Activated T-helper 1 cell treated with anti-CD3 and anti-CD28 coated beads, Interleukin-12 subunit alpha, Interleukin-12 subunit beta, Interleukin-2, Interleukin-4 antibody, amounts not matched to agents 30 ng/mL and 10 ng/mL and 1 ng/mL, durations not matched to agents 14 hours and 24 hours and 36 hours (primary cell): ENCODE measurements around the gene NR3C2. TPM values are rescaled to one million over a fixed set of nuclear protein-coding genes. Genes with fewer than 3 reads are reported as not detected.
A peak's percentile ranks its signal among the peaks of the same experiment; 100 is the strongest.

Source experiments
- DNase-seq: peaks from one replicate; pipeline ENCODE4 v3.0.0; 2021; ENCODE audit warnings: low spot score
- H3K27ac Mint-ChIP-seq: one replicate; pipeline ENCODE4 v1.8.0; 2021; ENCODE audit warnings: mild to moderate bottlenecking, mixed read lengths
- H3K27me3 Mint-ChIP-seq: one replicate; pipeline ENCODE4 v1.8.0; 2022; ENCODE audit warnings: mild to moderate bottlenecking, moderate library complexity, mixed read lengths; ENCODE audit not compliant: insufficient read depth
- H3K36me3 Mint-ChIP-seq: one replicate; pipeline ENCODE4 v1.8.0; 2021; ENCODE audit warnings: low read depth, mixed read lengths
- H3K4me1 Mint-ChIP-seq: one replicate; pipeline ENCODE4 v1.8.0; 2021; ENCODE audit warnings: low read depth, mixed read lengths
- H3K4me3 Mint-ChIP-seq: one replicate; pipeline ENCODE4 v1.8.0; 2021; ENCODE audit warnings: mild to moderate bottlenecking, moderate library complexity, mixed read lengths
- H3K9me3 Mint-ChIP-seq: one replicate; pipeline ENCODE4 v1.8.0; 2021; ENCODE audit warnings: mixed read lengths
- intact Hi-C: fragments of 100-400 bp; cut with micrococcal nuclease; formaldehyde crosslinking; loops from one replicate; pipeline ENCODE4 v1.15.1; 2024
- total RNA-seq: library from RNA; stranded (reverse); gene quantifications from 2 replicates; pipeline ENCODE4 v1.2.3, GENCODE V29; 2022

The NR3C2 gene
- total RNA-seq, 1 donor from 2014 or later, result 0.29 TPM

DNA sequence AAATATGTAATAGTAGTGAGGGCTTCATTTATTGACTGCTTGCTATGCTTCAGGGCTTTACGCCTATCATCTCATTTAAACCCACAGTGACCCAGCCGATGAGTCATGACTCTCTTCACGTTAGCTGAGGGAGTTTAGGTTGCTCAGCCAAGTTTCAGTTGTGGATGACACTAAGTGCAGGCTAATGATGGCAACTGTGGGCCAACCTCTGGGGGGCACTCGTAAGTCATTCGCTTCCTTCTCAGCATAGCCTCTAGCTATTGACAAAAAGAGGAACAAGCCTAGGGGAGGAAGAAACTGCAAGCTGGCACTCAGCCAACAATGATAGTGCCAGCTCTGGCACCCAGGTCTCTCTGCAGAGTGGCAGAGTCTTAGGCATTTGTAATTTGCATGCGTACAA is 385.3 kb downstream of the NR3C2 start:
- no peaks in the 10 kb centered on the region for H3K36me3 Mint-ChIP-seq
- DNase-seq, result peak; percentile 34
- H3K27ac Mint-ChIP-seq, result no peak overlapping the region
- no peaks in the 10 kb centered on the region for H3K27me3 Mint-ChIP-seq
- peaks cover 91% of the 10 kb centered on the region for H3K4me1 Mint-ChIP-seq
- no peak overlapping the region for H3K4me3 Mint-ChIP-seq
- H3K9me3 Mint-ChIP-seq, result no peaks in the 10 kb centered on the region
- intact Hi-C loops, result loop anchor here (10.0 kb wide), 2 partner anchors 158 to 442 kb away; partner anchors contain the start of gene TMEM184C

DNA sequence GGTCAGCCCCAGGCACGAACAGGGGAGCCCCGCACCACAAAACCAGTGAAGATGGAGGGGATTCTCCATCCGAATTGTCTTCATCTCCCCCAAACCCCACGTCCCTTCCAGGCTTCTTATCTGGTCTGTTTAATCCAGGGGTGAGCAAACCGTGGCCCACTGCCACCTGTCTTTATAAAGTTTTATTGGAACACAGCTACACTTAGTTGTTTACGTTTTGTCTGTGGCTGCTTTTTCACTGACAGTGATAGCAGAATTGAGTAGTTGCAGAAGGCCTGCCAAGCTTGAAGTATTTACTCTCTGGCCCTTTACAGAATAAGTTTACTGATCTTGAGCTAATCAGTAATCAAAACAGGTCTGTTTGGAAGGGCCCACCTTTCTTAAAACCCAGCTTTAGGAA is 386.4 kb downstream of the NR3C2 start:
- intact Hi-C loops, result loop anchor here (10.0 kb wide), 2 partner anchors 159 to 441 kb away; partner anchors contain the start of gene TMEM184C
- Mint-ChIP-seq H3K27me3 (no peaks in the 10 kb centered on the region), H3K27ac (no peak overlapping the region)

DNA sequence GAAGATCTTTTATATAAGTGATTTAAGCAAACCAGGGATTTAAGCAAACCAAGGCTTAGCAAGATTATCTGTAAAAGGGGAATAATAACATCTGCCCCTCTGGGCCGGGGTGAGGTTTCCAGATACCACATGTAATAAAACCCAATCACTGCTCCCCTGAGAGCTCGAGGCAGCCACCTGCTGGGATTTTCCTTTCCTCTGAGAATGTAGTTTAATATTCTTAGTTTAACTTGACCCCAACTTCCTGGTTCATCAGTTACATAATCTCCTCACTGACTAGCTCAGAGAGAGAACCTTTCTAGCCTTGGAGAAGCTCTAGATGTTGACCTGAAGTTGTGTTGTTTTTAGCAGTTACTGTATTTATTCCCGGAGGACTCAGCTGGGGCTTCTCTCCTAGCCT is 387.9 kb downstream of the NR3C2 start:
- Mint-ChIP-seq H3K27me3 (no peaks in the 10 kb centered on the region), H3K4me1 (peaks cover 79% of the 10 kb centered on the region), H3K9me3 (no peaks in the 10 kb centered on the region), H3K4me3 (no peak overlapping the region), H3K36me3 (peaks cover 1% of the 10 kb centered on the region), H3K27ac (no peak overlapping the region)
- intact Hi-C loops, result loop anchor here (10.0 kb wide), 2 partner anchors 161 to 439 kb away; partner anchors contain the start of gene TMEM184C
- DNase-seq, result no peak

More for the DNA sequence above, 386.4 kb downstream of the NR3C2 start:
- H3K4me1 Mint-ChIP-seq, result peaks cover 91% of the 10 kb centered on the region
- DNase-seq, result no peak
- H3K36me3 Mint-ChIP-seq, result peaks cover 1% of the 10 kb centered on the region
- H3K9me3 Mint-ChIP-seq, result no peaks in the 10 kb centered on the region
- H3K4me3 Mint-ChIP-seq, result no peak overlapping the region

DNA sequence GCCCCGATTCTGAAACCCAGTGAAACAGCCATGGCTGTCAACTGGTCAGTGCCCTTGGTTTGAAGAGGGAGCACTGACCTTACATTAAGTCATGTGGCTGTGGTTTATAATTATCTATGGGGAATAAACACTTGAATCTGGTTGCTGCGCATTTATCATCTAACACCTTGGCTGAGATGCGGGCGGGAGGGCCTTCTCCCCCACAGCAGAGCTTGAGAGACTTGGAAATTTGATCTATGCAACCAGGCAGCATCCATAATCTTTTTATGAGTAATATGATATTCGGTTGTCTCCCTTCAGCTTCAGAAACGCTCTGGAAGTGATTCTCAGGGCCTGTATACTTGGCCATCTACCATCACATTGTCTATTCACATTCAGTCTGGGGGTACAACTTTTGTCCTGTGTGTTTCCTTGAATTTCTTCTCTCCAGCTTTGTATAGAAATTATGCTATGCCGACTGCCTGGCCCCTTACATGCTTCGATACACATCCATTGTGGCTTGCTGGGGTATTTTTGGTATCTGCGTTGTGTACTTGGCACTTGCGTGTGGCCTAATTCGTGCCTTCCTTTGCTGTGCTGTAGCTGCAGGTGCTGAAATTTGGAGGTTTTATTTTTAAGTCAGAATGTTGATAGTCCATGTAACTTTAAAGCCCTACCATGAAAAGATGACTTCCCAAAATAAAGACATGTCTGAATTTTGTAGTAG is 388.8 kb downstream of the NR3C2 start:
- H3K4me1 Mint-ChIP-seq, result peaks cover 71% of the 10 kb centered on the region
- H3K27ac Mint-ChIP-seq, result no peak overlapping the region
- H3K36me3 Mint-ChIP-seq, result peaks cover 1% of the 10 kb centered on the region
- no peak for DNase-seq
- H3K9me3 Mint-ChIP-seq, result no peaks in the 10 kb centered on the region
- H3K27me3 Mint-ChIP-seq, result no peaks in the 10 kb centered on the region
- intact Hi-C loops, result loop anchor here (10.0 kb wide), 2 partner anchors 161 to 439 kb away; partner anchors contain the start of gene TMEM184C
- no peak overlapping the region for H3K4me3 Mint-ChIP-seq

DNA sequence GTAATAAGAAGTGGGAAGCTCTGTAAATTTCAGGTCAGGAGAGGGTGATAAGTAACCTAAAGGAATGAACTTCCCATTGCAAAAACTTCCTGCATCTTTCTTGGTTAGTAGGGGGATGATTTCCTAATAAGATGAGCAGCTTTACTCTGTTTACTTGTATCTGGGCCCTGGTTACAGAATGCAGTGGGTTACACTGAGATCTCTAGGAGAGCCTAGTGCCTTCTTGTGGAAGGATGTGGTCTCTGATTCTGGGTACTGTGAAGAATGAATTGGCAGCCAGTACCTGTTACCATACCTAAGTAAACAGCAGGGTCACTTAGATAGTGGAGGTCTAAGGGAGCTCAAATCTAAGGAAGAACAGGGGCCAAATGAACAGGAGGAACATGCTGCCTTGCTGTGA is 389.8 kb downstream of the NR3C2 start:
- H3K27me3 Mint-ChIP-seq, result no peaks in the 10 kb centered on the region
- intact Hi-C loops, result loop anchor here (10.0 kb wide), 2 partner anchors 162 to 438 kb away; partner anchors contain the start of gene TMEM184C
- peaks cover 2% of the 10 kb centered on the region for H3K36me3 Mint-ChIP-seq
- H3K4me1 Mint-ChIP-seq, result peaks cover 61% of the 10 kb centered on the region
- no peaks in the 10 kb centered on the region for H3K9me3 Mint-ChIP-seq
- H3K4me3 Mint-ChIP-seq, result peak overlapping the region; percentile 25
- H3K27ac Mint-ChIP-seq, result peak overlapping the region; percentile 47
- peak; percentile 34 for DNase-seq

- no peak for DNase-seq
- intact Hi-C loops, result loop anchor here (10.0 kb wide), 2 partner anchors 163 to 437 kb away; partner anchors contain the start of gene TMEM184C
- H3K27me3 Mint-ChIP-seq, result no peaks in the 10 kb centered on the region
- H3K27ac Mint-ChIP-seq, result no peak overlapping the region
- H3K4me3 Mint-ChIP-seq, result no peak overlapping the region
- H3K36me3 Mint-ChIP-seq, result peaks cover 2% of the 10 kb centered on the region
- H3K4me1 Mint-ChIP-seq, result peaks cover 50% of the 10 kb centered on the region
- no peaks in the 10 kb centered on the region for H3K9me3 Mint-ChIP-seq
Observed at GRCh38 chr4:148051403-148051802, 390.8 kb downstream of the NR3C2 start.

GRCh38 chr4:148048598-148048997 is 393.6 kb downstream of the NR3C2 start:
- H3K27ac Mint-ChIP-seq, result no peak overlapping the region
- H3K9me3 Mint-ChIP-seq, result no peaks in the 10 kb centered on the region
- H3K4me1 Mint-ChIP-seq, result peaks cover 28% of the 10 kb centered on the region
- H3K27me3 Mint-ChIP-seq, result no peaks in the 10 kb centered on the region
- H3K4me3 Mint-ChIP-seq, result no peak overlapping the region
- H3K36me3 Mint-ChIP-seq, result peaks cover 2% of the 10 kb centered on the region
- intact Hi-C loops, result no loop called here
- no peak for DNase-seq

DNA sequence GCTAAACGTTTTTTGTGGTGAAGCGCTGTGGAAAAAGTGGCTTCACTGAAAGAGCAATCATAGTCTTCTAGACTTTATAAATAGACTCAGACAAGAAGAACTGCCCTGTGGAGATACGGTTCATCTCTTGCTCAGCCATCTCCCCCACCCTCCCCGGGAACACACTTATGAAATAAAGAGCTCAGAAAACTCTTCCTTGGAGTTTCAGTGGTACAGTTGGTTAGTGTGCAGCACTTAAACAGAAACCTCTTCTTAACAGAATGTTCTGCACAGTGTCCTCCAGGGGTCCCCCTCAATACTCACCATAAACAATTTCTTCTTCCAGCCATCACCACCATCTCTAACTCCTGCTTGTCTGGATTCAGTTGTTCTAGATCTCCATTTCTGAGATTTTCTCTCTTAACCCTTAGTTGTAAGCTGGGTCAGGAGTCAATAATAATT is 397.3 kb downstream of the NR3C2 start:
- Mint-ChIP-seq H3K4me3 (no peak overlapping the region), H3K4me1 (no peaks in the 10 kb centered on the region), H3K9me3 (no peaks in the 10 kb centered on the region), H3K27ac (no peak overlapping the region), H3K36me3 (peaks cover 1% of the 10 kb centered on the region), H3K27me3 (peaks cover 2% of the 10 kb centered on the region)
- no peak for DNase-seq
- intact Hi-C loops, result no loop called here

DNA sequence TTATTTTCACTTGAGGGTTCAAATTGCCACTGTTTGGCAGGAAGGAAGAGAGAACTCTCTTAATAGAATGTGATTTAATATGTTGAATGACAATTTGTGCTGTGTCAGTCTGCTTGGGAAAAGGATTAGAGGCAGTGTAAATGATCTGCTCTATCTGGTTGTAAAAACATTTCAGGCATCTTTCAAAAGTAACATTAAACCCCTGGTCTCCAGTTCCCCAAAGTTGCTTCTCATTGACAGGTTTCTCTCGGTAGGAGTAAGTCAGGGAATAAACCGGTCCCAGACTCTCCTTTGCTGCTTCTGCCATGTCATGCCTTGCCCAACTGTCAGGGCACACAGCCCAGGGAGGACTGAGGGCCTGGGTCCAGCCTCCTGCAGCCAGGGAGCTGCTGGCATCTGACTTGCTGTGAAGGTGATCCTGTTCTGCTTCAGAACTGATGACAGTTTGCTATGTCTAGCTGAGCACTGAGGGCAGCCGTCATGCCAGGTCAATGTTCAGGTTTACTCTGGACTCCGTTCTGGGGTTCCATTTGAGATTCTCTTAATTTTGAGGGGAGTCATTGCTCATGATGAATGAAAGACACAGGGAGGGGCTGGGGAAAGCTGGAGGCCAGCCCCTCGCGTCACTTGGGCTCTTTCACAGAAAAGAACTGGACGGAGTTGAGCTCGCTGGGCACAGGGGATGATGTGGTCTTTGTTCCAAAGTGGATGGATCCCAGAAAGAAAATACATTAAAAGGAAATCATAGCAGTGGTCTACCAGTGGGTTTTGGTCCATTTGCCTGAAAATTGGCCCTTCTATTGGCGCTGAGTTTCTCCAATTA is 397.9 kb downstream of the NR3C2 start:
- peaks cover 2% of the 10 kb centered on the region for H3K27me3 Mint-ChIP-seq
- no peak overlapping the region for H3K27ac Mint-ChIP-seq
- H3K9me3 Mint-ChIP-seq, result no peaks in the 10 kb centered on the region
- H3K36me3 Mint-ChIP-seq, result peaks cover 1% of the 10 kb centered on the region
- intact Hi-C loops, result no loop called here
- no peaks in the 10 kb centered on the region for H3K4me1 Mint-ChIP-seq
- no peak overlapping the region for H3K4me3 Mint-ChIP-seq
- no peak for DNase-seq

DNA sequence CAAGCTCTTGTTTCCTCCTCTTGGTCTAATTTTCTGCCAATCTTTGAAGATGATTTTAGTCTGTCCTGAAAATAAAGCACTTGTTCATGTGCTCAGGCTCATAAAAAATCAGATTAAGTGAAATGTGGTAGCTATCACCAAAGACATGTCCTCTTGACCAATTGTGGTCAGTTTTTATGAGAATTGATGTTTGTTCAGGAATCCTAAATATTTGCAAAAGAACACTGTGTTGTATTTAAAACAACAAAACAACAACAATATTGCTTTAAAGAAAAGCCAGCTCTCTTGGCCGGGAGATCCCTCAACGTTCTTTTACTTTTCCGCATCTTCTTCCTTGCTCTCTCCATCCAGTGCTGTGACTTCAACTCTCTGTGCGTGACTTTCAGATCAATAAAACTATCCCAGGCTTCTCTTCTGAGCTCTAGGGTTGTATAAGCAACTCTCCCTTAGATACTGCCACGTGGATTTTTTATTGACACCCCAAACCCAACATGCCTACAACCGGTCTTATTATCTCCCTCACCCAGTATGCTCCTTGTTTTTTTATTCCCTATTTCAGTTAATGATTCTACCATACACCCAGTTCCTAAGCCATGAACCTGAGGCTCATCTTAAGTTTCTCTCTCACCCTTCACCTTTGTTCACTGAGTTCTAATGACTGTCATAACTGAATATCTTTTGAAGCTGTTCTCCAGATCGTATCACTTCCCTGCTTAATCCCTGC is 400.4 kb downstream of the NR3C2 start:
- intact Hi-C loops, result no loop called here
- no peaks in the 10 kb centered on the region for H3K4me1 Mint-ChIP-seq
- no peak overlapping the region for H3K27ac Mint-ChIP-seq
- H3K27me3 Mint-ChIP-seq, result peaks cover 4% of the 10 kb centered on the region
- no peaks in the 10 kb centered on the region for H3K36me3 Mint-ChIP-seq
- H3K4me3 Mint-ChIP-seq, result no peak overlapping the region
- no peak for DNase-seq
- peaks cover 6% of the 10 kb centered on the region for H3K9me3 Mint-ChIP-seq

GRCh38 chr4:148034813-148035212 is 407.4 kb downstream of the NR3C2 start:
- intact Hi-C loops, result loop anchor here (5.0 kb wide), 1 partner anchor 1698 kb away; no protein-coding TSS in a partner anchor
- DNase-seq, result no peak
- Mint-ChIP-seq H3K27me3 (peaks cover 5% of the 10 kb centered on the region), H3K36me3 (no peaks in the 10 kb centered on the region), H3K4me3 (no peak overlapping the region), H3K4me1 (no peaks in the 10 kb centered on the region), H3K27ac (no peak overlapping the region), H3K9me3 (peaks cover 19% of the 10 kb centered on the region)

DNA sequence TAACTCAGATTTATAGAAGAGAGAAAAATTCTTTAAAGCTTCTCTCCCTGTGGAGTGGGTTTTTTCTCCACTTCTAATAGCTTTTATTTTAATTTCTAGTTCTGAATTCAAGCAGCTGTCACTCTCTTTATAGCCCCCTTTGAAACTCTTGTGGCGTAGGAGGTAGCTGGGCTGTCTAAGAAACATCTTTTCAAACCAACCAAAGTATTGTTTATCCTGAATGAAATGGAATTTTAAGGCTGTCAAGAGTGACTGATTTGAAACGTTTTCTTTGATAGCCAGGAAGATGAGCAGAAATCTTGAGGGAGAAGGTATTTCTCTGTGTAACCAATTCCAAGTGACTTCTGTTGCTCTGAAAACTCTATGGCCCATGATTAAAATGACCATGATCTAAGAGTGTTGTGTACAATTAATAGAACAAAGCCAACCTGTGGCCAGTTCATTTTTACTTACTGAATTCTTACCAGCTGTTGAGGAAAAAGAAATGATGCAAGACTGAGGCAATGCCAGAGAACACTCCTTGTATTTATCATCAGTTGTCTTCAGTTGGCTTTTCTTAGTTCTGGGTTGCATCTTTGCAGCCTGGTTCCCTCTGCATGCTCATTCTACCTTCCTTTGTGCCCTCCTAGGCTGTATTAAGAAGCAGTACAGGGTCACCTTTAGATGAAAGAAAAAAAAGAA is 411.9 kb downstream of the NR3C2 start:
- no peak for DNase-seq
- no peaks in the 10 kb centered on the region for H3K27me3 Mint-ChIP-seq
- H3K4me3 Mint-ChIP-seq, result no peak overlapping the region
- no peak overlapping the region for H3K27ac Mint-ChIP-seq
- no peaks in the 10 kb centered on the region for H3K36me3 Mint-ChIP-seq
- intact Hi-C loops, result loop anchor here (5.0 kb wide), 1 partner anchor 1693 kb away; no protein-coding TSS in a partner anchor
- peaks cover 6% of the 10 kb centered on the region for H3K9me3 Mint-ChIP-seq
- H3K4me1 Mint-ChIP-seq, result no peaks in the 10 kb centered on the region
